ENCODE results near the gene TNS2.

The TNS2 gene

GRCh38 chr12:53042607-53043454 lies 7.0 kb upstream of the TNS2 start:
- DNase-seq, result no peak

- no peak for DNase-seq
Measured at GRCh38 chr12:53044052-53044581, 5.7 kb upstream of the TNS2 start.

- DNase-seq, result no peak
Measured at GRCh38 chr12:53044896-53045695, 4.8 kb upstream of the TNS2 start.

- DNase-seq, result no peak
Measured at GRCh38 chr12:53045696-53046045, 4.2 kb upstream of the TNS2 start.

GRCh38 chr12:53046655-53047220 lies 3.1 kb upstream of the TNS2 start:
- DNase-seq, result peak; percentile 46

- DNase-seq, result peak; percentile 61
Measured at GRCh38 chr12:53047221-53048032, 2.4 kb upstream of the TNS2 start.

- DNase-seq, result peak; percentile 4
Measured at GRCh38 chr12:53048033-53048779, 1.7 kb upstream of the TNS2 start.

GRCh38 chr12:53048780-53049401 lies 974 bp upstream of the TNS2 start:
- peak; percentile 3 for DNase-seq

GRCh38 chr12:53050426-53051057 lies 677 bp downstream of the TNS2 start:
- DNase-seq, result no peak

GRCh38 chr12:53051058-53051880 lies 1.4 kb downstream of the TNS2 start:
- no peak for DNase-seq

- no peak for DNase-seq
Measured at GRCh38 chr12:53051881-53052412, 2.1 kb downstream of the TNS2 start.

- DNase-seq, result no peak
Measured at GRCh38 chr12:53052419-53053217, 2.8 kb downstream of the TNS2 start.

- peak; percentile 61 for DNase-seq
Measured at GRCh38 chr12:53053218-53054111, 3.6 kb downstream of the TNS2 start.

GRCh38 chr12:53054112-53054878 lies 4.4 kb downstream of the TNS2 start:
- peak; percentile 93 for DNase-seq

GRCh38 chr12:53055471-53056266 lies 5.8 kb downstream of the TNS2 start:
- no peak for DNase-seq

GRCh38 chr12:53056296-53056695 lies 6.4 kb downstream of the TNS2 start:
- no peak for DNase-seq

Data from stimulated activated CD4-positive, alpha-beta T cell treated with anti-CD3 and anti-CD28 coated beads, Interleukin-4, amount 100 ng/mL, for 24 hours (primary cell).